K562 (cell line): ENCODE data around the gene PLEKHO1.

Experiments
- ARID3A ChIP-seq: IDR thresholded peaks from 2 replicates; pipeline ENCODE4 v1.6.1; 2012; ENCODE audit warnings: low read depth, low read length, improper control_type of control experiment, borderline replicate concordance
- ATF3 ChIP-seq, 2 experiments: fragments of 450-650 bp in 1 of 2; sonication (generic) in 1 of 2; formaldehyde crosslinking in 1 of 2; IDR thresholded peaks in 1 of 2; conservative IDR thresholded peaks in 1 of 2; 2 replicates each; pipeline versions ENCODE4 v1.6.1 to v1.8.1; 2016 to 2023; ENCODE audit warnings: mild to moderate bottlenecking in 2 of 2, moderate library complexity in 2 of 2, inconsistent platforms in 1 of 2, missing genetic modification reagents in 1 of 2
- BHLHE40 ChIP-seq: IDR thresholded peaks from 2 replicates; pipeline ENCODE4 v1.6.1; 2011; ENCODE audit warnings: low read length, improper control_type of control experiment
- FOS ChIP-seq: IDR thresholded peaks from 3 replicates; pipeline ENCODE4 v1.6.1; 2011; ENCODE audit not compliant: insufficient read length; ENCODE audit errors: extremely low read depth
- PREB ChIP-seq: sonication (generic); formaldehyde crosslinking; IDR thresholded peaks from 2 replicates; pipeline ENCODE4 v1.8.1; 2023; ENCODE audit warnings: mild to moderate bottlenecking, missing genetic modification reagents
- RCOR1 ChIP-seq, 2 experiments: IDR thresholded peaks; 2 replicates each; pipeline ENCODE4 v1.6.1; 2012; ENCODE audit warnings: low read depth in 2 of 2, low read length in 2 of 2, borderline replicate concordance in 1 of 2, improper control_type of control experiment in 1 of 2
- RNF2 ChIP-seq: sonication (generic); IDR thresholded peaks from 2 replicates; pipeline ENCODE4 v1.6.1; 2016
- SETDB1 ChIP-seq: IDR thresholded peaks from one replicate; pipeline ENCODE4 v1.6.1; 2012; ENCODE audit warnings: low read length, control low read depth, inconsistent platforms
- SIRT6 ChIP-seq: IDR thresholded peaks from one replicate; pipeline ENCODE4 v1.6.1; 2012; ENCODE audit warnings: low read depth, mild to moderate bottlenecking, control low read depth, inconsistent platforms, low read length, moderate library complexity
- TEAD4 ChIP-seq, 2 experiments: sonication (generic) in 1 of 2; formaldehyde crosslinking in 1 of 2; IDR thresholded peaks; 2 replicates each; pipeline versions ENCODE4 v1.6.1 to v1.8.0; 2012 to 2022; ENCODE audit warnings: borderline replicate concordance in 1 of 2, inconsistent platforms in 1 of 2, low read length in 1 of 2, mild to moderate bottlenecking in 1 of 2, missing genetic modification reagents in 1 of 2
- ZNF239 ChIP-seq: fragments of 250-450 bp; sonication (Bioruptor Pico); IDR thresholded peaks from 2 replicates; pipeline ENCODE4 v1.4.0; 2020; ENCODE audit warnings: mild to moderate bottlenecking
- ZNF740 ChIP-seq, 3 experiments: fragments of 200-800 bp in 1 of 3; sonication (Bioruptor generic) in 1 of 3; sonication (generic) in 1 of 3; formaldehyde crosslinking in 1 of 3; IDR thresholded peaks; 2 replicates each; pipeline versions ENCODE4 v1.6.1 to v1.8.0; 2016 to 2022; ENCODE audit warnings: mild to moderate bottlenecking in 2 of 3, missing compliant biosample characterization in 2 of 3, missing genetic modification characterization in 2 of 3, missing genetic modification reagents in 1 of 3

GRCh38 chr1:150182247-150182646, 32.5 kb downstream of the PLEKHO1 start:
- TF ChIP-seq RCOR1 (IDR thresholded peaks at IDR 0.05; ENCODE audit: borderline replicate concordance in 1 of 2, low read depth in 2 of 2, low read length in 2 of 2), result no peak
- no peak for TF ChIP-seq FOS
- no peak for TF ChIP-seq ZNF239 (CRISPR knock-in tag)
- TF ChIP-seq ZNF740 (CRISPR knock-in tag; IDR thresholded peaks at IDR 0.05), result no peak
- TF ChIP-seq ZNF740 (tag; IDR thresholded peaks at IDR 0.05), result no peak
- no peak for TF ChIP-seq SIRT6
- TF ChIP-seq PREB, result no peak
- no peak for TF ChIP-seq SETDB1
- no peak for TF ChIP-seq ATF3 (IDR thresholded peaks at IDR 0.05)
- TF ChIP-seq ATF3 (CRISPR knock-in tag; conservative IDR thresholded peaks at IDR 0.05), result no peak
- TF ChIP-seq BHLHE40, result no peak
- TF ChIP-seq TEAD4 (IDR thresholded peaks at IDR 0.05; ENCODE audit: low read length), result no peak
- TF ChIP-seq TEAD4 (CRISPR knock-in tag; IDR thresholded peaks at IDR 0.05; ENCODE audit: borderline replicate concordance), result no peak
- no peak for TF ChIP-seq ARID3A
- TF ChIP-seq RNF2, result no peak
